Dedifferentiated amniotic fluid mesenchymal stem cell (primary cell): ENCODE measurements around the gene TGFB1I1.
A peak's percentile ranks its signal among the peaks of the same experiment; 100 is the strongest.
"Not testable (repeated sequence)": the region's sequence is repeated elsewhere in the genome, so short reads cannot be mapped to it uniquely, and the experiment has no call there.

Experiments used
- DNase-seq: peaks from one replicate; pipeline ENCODE4 v3.0.0-alpha.2; 2016; ENCODE audit errors: extremely low spot score

Gene TGFB1I1

DNA sequence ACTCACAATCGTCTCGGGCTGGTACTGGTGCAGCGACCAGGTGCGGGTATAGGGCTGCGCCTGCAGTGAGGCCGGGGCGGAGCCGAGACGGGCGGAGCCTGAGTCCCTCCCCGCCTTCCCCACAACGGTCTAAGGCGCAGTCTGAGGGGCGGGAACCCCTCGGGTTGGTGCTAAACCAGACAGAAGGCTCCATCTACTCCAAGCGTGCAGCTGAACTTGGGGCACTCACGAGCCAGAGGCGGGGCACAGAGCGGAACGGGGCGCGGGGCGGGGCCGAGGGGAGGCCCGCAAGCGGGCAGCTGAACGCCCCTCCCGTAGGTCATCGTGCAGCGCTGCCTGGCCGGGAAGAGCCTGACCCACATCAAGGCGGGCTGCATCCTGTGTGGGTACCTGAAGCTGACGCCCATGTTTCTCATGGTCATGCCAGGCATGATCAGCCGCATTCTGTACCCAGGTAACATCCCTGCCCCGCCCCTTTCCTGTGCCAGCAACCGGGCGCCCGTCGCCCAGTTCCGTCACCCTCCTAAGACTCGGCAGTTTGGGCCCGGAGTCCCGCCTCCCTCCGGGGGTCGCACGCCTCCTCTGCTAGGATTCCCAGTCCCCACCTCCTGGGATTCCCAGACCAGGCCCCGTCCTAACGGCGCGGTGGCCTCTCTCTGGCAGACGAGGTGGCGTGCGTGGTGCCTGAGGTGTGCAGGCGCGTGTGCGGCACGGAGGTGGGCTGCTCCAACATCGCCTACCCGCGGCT is 15.9 kb downstream of the TGFB1I1 start:
- no peak for DNase-seq

DNA sequence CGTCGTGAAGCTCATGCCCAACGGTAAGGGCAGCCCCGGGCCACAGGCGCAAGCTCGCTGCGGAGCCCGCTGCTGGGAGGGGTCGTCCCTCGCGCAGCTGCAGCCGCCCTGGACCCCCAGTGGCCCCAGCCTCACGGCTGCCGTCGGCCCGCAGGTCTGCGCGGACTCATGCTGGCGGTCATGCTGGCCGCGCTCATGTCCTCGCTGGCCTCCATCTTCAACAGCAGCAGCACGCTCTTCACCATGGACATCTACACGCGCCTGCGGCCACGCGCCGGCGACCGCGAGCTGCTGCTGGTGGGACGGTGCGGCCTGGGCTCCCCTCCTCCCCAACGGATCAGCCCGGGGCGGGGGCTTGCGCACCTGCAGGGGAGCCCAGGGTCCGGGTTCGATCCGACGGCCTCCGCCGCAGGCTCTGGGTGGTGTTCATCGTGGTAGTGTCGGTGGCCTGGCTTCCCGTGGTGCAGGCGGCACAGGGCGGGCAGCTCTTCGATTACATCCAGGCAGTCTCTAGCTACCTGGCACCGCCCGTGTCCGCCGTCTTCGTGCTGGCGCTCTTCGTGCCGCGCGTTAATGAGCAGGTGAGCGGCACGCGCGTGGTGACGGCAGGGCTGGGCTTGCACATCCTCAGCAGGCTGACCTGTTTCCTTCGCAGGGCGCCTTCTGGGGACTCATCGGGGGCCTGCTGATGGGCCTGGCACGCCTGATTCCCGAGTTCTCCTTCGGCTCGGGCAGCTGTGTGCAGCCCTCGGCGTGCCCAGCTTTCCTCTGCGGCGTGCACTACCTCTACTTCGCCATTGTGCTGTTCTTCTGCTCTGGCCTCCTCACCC is 16.7 kb downstream of the TGFB1I1 start:
- DNase-seq, result no peak

DNA sequence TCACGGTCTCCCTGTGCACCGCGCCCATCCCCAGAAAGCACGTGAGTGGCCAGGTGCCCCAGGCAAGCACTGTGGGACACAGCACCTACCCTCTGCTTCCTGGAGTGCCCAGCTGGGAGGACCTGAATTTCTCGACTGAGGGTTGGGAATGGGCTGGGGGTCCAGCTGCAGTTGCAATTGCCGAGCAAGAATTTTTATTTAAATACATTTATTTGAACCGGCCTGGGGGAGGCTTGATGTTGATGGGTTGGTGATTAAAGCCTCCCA is 17.3 kb downstream of the TGFB1I1 start:
- no peak for DNase-seq

DNA sequence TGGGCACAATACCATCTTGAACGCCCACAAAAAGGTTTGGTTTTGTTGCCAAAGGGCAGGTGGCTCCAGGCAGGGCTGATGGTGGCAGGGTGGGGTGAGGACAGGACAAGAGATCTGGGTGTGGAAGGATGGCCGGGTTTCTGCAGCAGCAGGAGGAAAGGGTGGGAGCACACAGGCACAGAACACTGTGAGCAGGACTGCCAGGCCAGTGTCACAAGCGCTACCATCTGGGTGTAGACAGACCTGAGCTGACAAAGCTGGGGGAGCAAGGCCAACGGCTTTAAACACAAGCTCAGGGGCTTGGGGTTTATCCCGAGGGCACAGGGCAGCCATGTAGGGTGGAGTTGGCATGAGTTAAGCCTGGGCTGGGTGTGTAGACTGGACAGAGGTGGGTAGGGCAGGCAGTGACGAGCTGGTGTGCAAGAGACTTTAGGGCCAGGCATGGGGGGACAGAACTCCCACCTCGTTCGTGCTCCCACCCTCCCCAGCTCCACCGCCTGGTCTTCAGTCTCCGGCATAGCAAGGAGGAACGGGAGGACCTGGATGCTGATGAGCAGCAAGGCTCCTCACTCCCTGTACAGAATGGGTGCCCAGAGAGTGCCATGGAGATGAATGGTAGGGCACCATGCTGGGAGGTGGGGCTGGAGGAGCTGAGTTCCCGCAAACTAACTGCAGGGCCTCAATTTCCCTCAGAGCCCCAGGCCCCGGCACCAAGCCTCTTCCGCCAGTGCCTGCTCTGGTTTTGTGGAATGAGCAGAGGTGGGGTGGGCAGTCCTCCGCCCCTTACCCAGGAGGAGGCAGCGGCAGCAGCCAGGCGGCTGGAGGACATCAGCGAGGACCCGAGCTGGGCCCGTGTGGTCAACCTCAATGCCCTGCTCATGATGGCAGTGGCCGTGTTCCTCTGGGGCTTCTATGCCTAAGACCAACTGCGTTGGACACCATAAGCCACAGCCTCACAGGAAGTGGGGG is 17.9 kb downstream of the TGFB1I1 start:
- no peak for DNase-seq

DNA sequence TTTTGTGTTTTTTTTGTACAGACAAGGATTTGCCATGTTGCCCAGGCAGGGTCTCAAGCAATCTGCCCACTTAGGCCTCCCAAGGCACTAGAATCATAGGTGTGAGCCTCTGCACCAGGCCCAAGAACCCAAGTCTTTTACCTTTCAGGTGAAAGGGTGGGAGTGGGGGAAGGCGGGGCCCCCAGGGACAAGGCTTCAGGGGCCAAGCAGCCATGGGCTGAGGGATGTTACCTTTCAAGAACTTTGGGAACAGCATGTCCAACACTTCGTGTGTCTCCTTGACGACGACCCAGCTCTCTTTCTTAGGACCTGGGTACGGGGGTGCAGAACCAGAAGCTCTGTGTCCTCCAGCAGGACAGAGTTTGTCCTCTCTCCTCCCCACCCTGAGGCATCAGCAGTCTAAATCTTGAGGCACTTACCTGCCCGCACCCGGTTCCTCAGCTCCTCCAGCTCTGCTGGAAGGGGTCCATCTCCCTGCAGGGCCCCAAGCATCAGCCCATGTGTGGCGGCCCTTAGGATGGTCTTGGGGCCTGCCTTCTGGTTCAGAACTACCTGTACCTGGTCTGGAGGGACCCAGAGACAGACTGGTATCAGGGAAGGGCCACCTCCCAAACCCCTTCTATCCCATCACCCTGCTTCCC is 19.9 kb downstream of the TGFB1I1 start:
- DNase-seq, result no peak

DNA sequence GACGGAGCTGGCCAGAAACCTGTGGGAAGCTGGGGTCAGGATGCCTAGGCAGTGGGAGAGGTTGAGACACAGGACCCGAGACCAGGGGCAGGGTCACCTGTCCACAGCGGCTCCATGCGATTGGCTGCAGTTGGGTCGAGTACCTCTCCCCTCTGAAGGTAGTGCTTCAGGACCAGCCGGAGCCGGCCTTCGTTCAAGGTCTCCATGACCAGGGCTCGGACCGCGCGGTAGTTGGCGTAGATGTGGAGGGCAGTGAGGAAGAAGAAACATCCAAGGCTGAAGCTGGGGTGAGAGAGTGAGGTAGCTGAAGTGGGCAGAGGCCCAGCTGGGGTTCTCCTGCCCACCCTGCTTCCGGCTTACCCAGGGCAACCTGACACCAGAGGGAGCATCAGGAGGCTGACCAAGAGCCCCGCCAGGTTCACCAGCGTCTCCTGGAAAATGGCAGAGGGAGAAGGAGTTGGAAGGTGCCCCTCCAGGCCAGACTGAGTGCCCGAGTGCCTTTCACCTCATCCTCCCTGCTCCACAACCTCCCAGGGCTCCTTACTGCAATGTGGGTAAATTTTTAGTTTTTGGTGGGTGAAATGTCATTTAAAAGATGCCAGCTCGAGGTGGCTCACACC is 21.7 kb downstream of the TGFB1I1 start:
- no peak for DNase-seq

DNA sequence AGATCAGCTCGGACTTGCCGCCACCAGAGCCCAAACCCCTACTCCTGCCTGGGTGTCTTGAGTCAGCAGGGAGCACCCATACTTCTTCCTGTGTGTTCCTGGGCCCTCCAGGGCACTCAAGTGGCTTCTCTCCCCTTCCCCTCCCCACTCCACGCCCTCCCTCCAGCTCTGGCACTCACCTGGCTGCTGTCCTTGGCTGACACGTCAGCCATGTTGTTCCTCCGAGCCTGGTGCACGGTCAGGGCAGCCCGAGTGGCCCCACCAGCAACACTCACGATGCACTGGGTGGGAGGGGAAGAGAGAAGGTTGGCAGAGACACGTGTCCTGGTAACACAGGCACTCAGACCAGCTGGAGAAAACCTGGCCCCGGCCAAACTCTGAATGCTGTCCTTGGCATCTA is 24.7 kb downstream of the TGFB1I1 start:
- no peak for DNase-seq

DNA sequence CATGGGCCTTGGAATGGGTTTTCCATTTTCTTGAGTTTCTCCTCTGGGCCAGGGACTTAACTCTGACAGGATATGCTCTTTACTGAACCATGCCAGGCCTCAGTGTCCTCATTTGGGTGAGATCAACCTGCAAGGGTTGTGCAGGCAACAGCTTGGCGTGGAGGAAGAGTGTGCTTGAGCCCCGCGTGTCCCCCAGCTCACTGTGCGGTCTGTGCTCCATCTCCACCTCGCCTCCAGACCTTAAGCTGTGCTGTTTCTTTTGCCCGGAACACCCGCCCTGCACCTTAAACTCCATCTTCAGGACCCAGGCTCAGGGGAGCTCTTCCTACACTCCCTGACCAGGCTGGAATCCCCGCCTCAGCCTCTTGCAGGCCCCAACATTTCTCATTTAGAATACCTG is 26.5 kb downstream of the TGFB1I1 start:
- no peak for DNase-seq

DNA sequence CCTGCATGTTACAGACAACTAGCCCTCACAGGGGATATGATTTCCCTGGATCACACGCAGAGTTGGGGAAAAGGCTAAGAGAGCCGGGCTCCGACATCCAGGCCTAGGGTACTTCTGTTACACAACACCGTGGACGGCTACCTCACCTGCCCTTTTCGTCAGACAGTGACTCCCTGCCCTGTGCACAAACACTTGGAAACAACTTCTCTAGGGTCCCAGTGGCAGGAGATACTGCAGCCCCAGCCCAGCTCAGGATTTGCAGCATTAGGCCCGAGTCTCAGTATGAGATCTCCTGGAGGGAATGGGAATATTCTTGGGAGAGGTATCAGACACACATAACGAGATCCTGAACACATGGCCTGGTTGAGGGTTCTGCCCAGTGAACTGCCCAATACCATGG is 28.0 kb downstream of the TGFB1I1 start:
- no peak for DNase-seq

DNA sequence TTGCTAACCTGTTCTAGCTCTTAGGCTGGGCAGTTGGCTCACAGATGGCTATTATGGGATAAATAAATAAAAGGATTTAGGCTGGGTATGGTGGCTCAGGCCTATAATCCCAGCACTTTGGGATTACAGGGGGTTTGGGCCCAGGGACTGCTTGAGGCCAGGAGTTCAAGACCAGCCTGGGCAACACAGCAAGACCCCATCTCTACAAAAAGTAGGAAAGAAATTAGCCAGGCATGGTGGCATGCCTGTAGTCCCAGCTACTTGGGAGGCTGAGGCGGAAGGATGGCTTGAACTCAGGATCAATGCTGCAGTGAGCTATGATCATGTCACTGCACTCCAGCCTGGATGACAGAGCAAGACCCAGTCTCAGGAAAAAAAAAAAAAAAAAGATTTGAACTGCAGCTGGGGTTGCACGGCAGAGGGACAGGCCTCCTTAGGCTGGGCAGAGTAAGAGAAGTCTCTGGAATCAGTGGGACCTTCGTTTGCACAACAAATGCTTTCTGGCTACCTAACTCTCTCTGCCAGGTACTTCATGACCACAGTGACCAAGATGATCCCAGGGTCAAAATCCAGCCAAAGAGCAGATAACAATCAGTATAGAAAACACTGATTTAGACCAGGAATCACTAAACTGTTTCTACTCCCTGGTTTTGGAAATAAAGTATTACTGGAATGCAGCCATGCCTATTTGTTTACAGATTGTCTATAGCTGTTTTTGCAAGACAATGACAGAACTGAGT is 29.4 kb downstream of the TGFB1I1 start:
- DNase-seq, result no peak

DNA sequence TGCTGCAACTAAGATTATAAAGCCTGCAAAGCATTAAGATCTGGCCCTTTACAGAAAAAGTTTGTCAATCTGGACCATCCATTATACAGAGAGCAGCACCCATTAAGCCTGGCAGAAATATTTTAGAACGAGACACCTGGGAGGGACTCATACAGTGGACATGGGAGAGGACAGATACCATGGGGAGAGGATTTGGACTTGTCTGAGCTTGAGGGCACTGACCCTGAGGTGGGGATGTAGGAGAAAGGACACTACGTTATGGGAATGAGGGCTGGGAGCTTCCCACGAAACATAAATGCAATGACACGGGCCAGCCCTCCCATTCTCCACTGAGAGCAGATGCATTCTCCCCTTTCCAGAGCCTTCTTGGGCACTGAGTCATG is 30.0 kb downstream of the TGFB1I1 start:
- no peak for DNase-seq

DNA sequence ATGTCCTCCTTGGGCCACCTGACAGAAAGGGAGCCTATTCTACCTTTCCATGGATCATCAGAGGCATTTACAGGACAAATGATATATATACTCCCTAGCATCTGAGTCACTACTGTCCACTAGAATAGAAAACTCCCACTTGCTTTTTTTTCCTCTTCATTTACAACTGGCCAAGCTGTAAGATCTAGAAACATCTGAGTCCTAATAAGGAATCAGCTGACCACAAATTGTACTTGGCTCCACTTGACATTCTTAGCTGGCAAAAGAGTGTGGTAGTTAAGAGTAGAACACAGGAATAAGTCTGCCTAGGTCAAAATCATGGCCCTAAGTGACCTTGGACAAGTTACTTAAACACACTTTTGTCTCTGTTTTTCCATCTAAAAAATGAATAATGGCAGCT is 31.0 kb downstream of the TGFB1I1 start:
- peak; percentile 23 for DNase-seq

DNA sequence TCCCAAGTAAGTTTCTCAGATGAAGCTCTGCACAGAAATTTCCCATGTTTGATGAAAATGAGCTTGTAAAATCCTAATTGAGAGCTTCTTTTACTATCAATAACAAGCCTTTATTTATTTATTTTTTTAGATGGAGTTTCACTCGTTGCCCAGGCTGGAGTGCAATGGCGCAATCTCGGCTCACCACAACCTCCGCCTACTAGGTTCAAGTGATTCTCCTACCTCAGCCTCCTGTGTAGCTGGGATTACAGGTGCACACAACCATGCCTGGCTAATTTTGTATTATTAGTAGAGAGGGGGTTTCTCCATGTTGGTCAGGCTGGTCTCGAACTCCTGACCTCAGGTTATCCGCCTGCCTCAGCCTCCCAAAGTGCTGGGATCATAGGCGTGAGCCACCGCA is 31.6 kb downstream of the TGFB1I1 start:
- DNase-seq, result not testable (repeated sequence)

DNA sequence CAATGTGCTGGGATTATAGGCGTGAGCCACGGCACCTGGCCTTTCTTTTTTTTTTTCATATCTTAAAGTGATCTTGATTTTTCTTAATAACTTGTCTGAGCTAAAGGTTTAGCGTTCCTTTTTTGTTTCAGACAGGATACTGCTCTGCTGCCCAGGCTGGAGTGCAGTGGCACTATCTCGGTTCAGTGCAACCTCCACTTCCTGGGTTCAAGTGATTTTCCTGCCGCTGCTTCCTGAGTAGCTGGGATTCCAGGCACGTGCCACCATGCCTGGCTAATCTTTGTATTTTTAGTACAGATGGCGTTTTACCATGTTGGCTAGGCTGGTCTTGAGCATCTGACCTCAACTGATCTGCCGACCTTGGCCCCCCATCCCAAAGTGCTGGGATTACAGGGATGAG is 32.2 kb downstream of the TGFB1I1 start:
- DNase-seq, result no peak

DNA sequence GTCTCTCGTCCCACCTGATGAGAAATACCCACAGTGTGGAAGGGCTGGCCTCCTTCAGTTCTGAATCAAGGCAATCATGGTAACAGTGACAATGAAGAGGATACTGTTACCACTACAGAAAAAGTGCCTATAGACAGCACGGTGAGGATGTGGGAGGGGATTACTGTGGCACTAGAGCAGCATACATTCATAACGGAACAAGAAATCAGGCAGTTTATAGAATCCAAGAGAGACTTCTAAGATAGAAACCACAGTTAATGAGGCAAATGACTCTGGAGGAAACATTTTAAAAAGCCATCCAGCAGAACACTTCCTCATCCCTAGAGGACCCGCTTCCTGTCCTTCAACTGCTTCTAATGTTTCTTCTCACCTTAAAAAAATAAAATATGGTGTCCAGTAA is 33.5 kb downstream of the TGFB1I1 start:
- no peak for DNase-seq

DNA sequence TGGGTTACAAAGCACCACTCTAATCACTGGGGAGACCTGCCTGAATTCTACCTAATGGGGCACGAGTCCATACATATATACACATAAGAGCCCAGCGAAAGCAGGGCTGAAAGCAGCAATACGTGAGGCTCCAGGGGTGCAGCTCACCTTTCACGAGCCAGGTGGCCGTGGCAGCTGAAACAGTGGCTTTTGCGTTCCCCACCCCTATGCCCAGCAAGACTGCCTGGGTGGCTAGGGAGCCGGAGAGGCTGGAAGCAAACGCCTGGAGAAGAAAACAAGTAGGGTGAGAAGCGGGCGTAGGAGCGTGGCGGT is 35.6 kb downstream of the TGFB1I1 start:
- no peak for DNase-seq

DNA sequence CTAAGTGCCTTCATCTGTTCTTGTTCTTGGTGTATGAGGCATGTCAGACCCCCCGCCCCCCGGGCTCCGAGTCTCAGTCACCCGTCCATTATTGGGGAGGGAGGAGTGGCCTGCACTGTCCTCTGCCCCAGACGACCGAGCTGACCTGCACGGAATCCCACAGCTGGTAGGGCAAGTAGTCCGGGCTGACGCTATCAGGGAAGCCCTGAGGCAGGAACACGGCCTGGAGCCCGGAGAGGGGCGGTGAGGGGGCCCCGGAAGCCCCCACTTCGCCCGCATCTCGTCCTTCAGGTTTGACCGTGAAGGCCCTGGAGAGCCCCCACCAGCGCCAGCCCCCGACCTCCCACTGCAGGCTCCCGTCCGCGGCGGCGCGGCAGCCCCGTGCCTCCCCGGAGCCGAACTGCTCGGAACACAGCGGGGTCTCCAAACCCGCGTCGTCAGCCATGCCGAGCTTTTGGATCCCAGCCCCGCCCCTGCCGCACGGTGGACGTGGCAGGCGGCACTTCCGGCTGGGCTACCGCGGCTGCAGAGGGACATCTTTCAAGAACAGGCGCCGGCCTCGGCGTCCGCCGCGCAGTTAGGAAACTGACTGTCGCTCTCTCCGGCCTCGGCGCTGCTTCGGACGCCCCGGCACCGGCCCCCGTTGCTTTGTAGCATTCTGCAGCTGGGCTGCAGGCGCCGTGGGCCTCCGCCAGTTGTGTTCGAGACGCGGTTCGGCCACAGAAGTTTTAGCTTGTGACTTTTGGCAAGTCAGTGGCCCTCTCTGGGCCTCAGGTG is 36.2 kb downstream of the TGFB1I1 start, which contains the start of gene RUSF1:
Gene RUSF1, minus strand, starts transcription at position 463 of the 777 bp plus-strand sequence. Its CDS starts 18 bp downstream, at position 445.
- DNase-seq, result peak; percentile 76

DNA sequence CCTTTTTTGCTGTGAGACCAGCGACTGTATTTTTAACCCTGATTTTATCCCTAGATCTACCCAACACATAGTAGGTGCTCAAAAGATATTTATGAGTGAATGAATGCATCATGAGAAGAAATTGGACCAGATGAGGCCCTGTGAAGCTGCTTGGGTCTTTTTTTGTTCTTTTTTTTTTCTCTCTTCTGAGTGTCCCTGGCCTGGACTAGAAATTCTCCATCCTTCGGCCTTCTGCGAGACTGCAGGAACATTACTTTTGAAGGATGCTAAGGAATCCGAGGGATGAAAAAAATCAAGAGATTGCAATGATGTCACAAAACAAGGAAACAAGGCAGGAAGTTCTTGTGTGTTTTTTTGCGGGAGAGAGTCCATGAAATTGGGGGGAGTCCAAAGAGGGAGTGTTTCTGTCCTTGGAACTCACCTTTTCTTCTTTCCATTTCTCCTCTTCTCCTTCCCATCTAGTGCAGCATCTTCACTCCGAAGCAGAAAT is 36.8 kb downstream of the TGFB1I1 start:
- peak; percentile 21 for DNase-seq

DNA sequence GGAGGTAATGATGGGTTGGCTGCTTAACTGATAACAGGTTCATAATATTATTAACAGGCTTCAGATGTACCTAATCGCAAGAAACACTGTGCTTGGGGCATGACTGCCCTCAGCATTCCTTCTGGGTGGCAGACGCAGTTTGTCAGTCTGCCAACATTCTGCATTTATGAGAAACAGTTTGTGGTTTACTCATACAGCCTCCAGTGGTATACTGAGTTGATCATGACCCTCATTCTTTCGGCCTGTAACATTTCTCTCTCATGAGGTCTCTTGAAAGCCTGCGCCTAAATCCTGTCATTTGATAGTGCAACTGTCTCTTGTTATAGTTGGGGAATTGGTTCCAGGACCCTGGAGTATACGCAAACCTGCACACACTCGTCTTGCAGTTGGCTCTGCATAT is 41.2 kb downstream of the TGFB1I1 start:
- peak; percentile 83 for DNase-seq

DNA sequence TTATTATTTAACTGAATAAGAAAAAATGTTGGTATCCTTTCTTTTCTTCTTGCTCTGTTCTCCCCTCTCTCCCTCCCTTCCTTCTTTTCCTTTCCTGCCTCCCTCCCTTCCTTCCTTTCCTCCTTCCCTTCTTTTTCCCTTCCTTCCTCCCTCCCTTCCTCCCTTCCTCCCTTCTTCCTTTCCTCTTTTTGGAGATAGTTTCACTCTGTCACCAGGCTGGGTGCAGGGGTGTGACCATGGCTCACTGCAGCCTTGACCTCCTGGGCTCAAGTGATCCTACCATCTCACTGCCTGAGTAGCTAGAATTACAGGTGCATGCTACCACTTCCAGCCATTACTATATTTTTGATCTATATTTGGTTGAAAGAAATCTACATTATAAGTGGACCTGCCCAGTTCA is 41.9 kb downstream of the TGFB1I1 start:
- DNase-seq, result no peak
